ENCODE data around the gene PLSCR3.

The PLSCR3 gene

DNA sequence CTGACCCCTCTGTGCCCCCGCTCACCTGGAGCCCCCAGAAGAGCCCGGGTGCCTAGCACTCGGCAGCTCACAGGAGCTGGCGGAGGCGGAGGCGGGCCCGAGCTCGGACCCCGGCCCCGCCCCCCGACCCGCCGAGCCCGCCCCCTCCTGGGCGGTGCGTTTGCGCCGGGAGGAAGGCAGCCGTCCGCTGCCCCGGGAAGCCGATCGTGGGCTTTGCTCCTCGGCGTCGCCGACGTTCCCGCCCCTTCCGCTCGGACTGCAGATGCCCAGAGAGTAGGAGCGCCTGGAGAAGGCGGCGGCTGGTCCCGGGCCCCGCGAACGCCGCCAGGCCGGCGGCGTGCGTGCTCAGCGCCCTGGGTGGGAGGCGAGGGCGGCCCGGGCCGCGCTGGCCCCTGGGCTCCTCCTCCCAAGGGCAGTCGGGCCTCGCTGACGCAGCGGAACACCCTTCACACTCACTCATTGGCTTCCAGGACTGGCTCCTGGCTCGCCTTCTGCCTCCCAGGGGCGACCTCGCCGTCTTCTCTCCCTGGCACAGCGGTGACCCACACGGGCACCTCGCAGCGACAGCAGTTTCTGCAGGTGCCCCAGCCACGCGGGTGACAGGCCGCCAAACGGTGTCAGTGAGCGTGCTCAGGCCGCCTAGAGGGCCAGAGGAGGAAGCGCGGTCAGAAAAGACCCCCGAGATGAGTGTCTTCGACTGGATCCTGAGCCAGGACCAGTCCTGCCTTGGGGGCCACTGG, at the start of gene PLSCR3:
TSS of gene PLSCR3 (minus strand) at position 74 of the 740 bp plus-strand sequence. CDS start 415 bp downstream, outside the sequence.
- DNase-seq, result peak; percentile 36 to 89 (median 76)

DNA sequence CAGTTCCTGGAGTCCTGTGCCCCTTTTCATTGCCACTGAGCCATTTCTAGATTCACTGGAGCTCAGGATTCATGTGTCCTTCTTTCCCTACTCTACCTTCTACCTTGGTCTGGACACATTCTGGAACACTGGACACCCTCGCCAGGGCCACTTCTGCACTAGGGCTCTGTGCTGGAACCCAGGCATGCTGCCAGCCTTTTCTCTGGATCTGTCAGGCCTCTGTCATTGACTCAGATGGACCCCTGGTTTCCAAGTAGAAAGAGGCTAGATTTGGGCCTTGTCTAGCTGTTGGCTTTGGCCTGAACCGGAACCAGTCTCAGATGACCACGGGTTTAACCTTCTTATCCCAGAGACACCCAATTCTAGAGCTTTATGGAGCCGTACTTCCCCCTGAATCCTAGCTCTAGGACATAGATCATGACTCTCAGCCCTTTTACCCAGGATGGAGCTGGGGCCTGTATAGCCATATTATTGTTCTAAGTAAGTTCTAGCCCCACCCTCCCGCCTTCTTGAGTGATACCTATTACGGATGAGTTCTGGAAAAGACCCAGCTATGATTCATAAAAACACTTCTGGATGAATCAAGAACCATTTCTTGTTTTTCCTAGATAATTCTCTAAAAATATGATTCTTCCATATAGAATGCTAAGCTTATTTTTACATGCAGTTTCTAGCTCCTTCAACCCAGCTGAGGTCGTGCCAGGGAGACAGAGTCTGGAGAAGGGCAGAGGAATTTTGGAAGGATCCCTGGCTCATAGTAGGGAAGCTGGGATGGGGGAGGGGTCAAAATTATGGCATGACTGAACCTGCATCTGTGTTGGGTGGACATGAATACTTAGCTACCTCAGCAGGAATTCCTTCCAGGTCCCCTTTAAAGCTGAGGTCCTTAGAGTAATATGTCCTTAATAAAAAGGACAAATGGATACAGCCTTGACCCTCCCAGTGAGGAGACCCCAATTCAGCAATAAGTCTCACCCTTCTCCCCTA, 49.5 kb upstream of the PLSCR3 start:
- no peak for DNase-seq

DNA sequence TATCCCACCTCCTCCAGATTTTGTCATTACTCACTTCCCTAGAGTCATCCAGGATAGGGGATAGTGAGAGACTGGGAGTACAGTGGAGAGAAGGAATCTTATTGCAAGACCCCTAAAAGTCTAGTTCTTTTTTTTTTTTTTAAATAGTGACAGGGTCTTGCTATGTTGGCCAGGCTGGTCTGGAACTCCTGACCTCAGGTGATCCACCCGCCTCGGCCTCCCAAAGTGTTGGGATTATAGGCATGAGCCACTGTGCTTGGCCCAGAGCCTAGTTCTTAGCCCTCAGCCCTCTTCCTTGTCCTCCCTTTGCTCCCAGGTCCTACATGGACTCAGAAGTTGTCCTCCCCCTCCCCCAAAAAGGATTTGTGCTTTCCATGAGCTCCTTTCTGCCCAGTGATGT, 47.8 kb upstream of the PLSCR3 start:
- no peak for DNase-seq

GRCh38 chr17:7441266-7441665, 46.9 kb upstream of the PLSCR3 start:
- DNase-seq, result no peak

DNA sequence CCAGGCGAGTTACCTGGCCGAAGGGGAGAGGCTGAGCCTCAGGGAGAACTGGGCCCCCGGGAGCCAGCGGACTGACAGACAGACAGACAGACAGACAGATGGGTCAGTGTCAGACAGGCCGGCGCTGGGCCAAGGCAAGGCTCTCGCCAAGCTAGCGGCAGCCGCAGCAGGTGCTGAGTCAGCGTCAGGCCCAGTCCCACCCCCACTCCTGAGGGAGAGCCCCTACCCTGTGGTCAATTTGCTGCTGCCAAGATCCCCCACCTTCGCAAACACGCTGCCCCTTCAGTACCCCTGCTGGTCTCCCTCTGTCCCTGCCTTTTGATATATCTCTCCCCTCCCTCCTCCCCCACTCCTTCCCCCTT, 46.5 kb upstream of the PLSCR3 start:
- DNase-seq, result peak in 18 of 58 donors; percentile 5 to 54 (median 24)

DNA sequence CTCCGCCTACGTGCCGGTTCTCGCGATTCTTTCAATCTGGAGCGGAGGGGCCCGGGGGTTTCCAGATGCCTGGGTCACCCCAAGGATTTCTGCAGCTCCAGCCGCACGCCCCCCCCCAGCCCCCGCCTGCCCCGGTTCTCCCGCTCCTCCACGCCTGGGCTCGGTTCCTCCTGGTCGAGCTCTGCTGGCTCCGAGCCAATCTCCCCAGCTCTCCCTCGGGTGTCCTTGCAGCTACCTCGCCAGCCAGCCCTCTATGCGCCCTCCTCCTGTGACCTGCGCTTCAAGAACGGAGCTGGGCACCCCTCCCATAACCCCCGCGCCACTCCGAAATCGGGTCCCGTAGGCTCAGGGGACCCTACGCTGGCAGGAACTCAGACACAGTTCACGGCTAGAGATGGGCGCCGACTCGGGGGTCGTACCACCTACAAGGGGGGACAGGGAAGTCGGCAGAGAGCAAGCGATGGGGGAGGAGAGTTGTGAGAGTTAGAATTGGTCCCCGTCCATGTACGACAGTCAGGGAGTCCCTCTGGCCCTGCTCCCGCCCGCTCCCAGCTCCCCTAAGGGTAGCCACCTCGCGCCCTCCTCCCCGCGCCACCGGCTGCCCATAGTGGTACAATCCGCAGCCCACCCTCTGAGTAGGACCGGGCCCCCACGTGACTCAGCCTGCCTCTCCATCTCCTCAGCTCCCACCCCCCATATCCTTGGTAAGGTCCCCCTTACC, 45.9 kb upstream of the PLSCR3 start:
- DNase-seq, result peak in 14 of 58 donors; percentile 7 to 55 (median 24)

GRCh38 chr17:7439462-7440112, 45.3 kb upstream of the PLSCR3 start, which contains the start of gene FGF11:
Gene FGF11, plus strand, starts transcription at chr17:7439512. Its CDS starts 109 bp downstream, at chr17:7439621.
- DNase-seq, result no peak

- no peak for DNase-seq
Measured at GRCh38 chr17:7438656-7439460, 44.5 kb upstream of the PLSCR3 start.

DNA sequence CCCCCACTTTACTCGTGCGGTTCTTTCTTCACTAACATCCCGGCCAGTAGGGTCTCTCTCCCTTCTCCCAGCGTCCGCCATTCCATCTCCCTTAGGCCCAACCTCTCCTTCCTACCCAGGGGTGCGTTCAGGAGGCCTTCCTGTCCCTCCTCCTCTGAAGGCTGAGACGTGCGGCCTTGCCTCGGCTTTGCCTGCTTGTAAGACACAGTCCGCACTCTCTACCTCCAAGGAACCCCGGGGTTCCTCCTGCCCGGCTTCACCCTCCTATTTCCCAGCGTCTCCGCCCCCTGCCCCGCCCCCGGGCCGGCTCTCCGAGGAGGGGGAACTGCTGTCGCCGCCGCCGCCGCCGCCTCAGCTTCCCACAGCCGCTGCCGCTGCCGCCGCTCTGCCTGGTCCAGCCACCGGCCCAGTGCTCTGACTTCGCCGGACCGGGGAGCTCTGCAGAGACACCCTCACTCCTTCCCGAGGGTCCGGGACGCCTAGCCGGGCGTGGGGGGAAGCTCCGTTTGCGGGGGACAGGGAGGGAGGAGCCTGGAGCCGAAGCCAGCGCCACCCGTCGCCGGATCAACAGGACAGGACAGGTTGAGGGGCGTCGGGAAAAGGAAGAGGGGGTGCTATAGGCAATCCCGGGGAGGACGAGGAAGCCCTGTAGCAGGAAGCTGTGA, 43.8 kb upstream of the PLSCR3 start:
- DNase-seq, result peak in 45 of 58 donors; percentile 18 to 68 (median 43)

DNA sequence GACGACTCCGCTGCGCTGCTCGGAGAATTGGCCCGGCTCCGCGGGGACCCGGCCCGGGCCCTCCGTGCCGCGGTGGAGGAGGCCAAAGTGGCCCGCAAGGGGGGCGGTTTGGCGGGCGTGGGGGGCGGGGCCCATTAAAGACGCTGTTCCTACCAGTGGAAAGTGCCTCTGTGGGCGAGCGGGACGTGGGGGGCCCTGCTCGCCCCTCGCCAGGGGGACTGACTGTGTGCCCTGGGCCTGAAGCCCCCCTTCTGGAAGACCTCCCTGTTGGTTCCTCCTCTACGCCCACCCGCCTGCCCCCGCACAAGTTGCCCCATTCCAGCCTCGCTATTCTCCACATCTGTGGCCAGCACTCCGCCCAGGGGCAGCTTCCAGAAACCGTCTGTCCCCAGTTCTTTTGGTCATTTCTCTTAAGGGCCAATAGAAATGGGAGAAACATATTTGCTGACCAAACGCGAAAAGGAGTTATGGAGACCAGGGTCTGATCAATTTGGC, 43.1 kb upstream of the PLSCR3 start:
- no peak for DNase-seq

GRCh38 chr17:7436556-7437368, 42.4 kb upstream of the PLSCR3 start:
- DNase-seq, result peak in 48 of 58 donors; percentile 25 to 76 (median 55)

DNA sequence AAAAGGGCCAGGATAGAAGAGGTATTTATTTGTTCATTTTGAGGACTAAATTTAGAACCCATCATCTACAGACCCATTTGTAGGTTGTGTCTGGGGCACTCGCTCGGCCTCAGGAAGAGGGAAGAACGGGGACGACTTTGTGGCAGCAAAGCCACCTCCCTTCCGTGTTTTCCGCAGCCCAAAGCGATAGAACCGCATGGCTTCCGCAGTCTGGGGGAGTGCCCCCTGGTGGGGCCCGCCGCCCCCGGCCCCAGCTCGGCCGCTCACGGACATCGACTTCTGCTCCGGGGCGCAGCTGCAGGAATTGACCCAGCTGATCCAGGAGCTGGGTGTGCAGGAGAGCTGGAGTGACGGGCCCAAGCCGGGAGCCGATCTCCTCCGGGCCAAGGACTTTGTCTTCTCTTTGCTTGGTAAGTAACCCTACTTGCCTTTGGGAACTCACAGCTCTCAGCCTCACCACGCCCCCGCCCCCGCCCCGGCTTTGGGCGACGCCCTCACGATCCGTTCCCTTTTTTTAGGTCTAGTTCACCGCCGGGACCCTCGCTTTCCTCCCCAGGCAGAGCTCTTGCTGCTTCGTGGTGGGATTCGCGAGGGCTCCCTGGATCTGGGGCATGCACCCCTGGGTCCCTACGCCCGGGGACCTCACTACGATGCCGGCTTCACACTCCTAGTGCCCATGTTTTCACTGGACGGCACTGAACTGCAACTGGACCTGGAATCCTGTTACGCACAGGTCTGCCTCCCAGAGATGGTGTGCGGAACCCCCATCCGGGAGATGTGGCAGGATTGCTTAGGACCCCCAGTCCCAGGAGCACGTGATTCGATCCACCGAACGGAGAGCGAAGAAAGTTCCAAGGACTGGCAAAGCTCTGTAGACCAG, 41.6 kb upstream of the PLSCR3 start:
- peak in 1 of 58 donors; percentile 31 for DNase-seq

GRCh38 chr17:7432296-7432695, 38.0 kb upstream of the PLSCR3 start:
- no peak for DNase-seq

- DNase-seq, result no peak
Measured at GRCh38 chr17:7431231-7431630, 36.9 kb upstream of the PLSCR3 start.

GRCh38 chr17:7429722-7430121, 35.4 kb upstream of the PLSCR3 start:
- no peak for DNase-seq

DNA sequence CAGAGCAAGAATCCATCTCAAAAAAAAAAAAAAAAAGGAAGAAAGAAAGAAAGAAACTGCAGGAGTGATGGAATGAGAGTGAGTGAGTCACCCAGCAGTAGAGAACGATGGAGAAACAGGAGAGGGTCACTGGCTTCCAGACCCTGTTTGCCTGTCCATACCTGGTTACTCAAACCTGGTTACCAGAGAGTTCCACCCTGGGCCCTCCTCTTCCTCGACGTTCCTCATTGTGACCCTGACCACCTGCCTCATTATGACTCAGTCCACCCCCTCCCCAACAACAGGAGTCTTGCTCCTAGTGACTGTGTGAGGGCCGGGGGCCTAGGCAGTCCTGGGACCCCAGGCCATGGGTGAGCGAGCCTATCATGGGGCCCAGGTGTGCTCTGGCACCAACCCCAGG, 34.2 kb upstream of the PLSCR3 start, which contains the start of gene SPEM3:
TSS of gene SPEM3 (plus strand) at position 301 of the 400 bp plus-strand sequence. CDS start at position 347, 46 bp downstream.
- no peak for DNase-seq

GRCh38 chr17:7427549-7427948, 33.2 kb upstream of the PLSCR3 start:
- DNase-seq, result no peak

Data from anterior cingulate cortex (tissue), 58 donors.